Tibial nerve (tissue), 4 donors: ENCODE data around the gene SERPINB11.

Source experiments
- EP300 ChIP-seq, 2 donors: sonication (generic); formaldehyde crosslinking; IDR thresholded peaks; one replicate each; pipeline ENCODE4 v1.6.1; 2017; ENCODE audit warnings: antibody characterized with exemption in 2 of 2, mild to moderate bottlenecking in 1 of 2
- POLR2A ChIP-seq, 2 donors: fragments of 450-650 bp; IDR thresholded peaks; one replicate each; pipeline ENCODE4 v1.6.1; 2017; ENCODE audit warnings: antibody characterized with exemption in 2 of 2, mild to moderate bottlenecking in 2 of 2, moderate library complexity in 2 of 2
- TF ChIP-seq, protein P1 (sequence below), 5 experiments: fragments of 200-600 bp in 3 of 5; fragments of 450-650 bp in 2 of 5; sonication (generic) in 3 of 5; IDR thresholded peaks; one replicate each; pipeline ENCODE4 v1.5.1; 2016 to 2019; ENCODE audit warnings: antibody characterized with exemption in 5 of 5, mild to moderate bottlenecking in 3 of 5, moderate library complexity in 2 of 5

- TF ChIP-seq, protein P1, sequence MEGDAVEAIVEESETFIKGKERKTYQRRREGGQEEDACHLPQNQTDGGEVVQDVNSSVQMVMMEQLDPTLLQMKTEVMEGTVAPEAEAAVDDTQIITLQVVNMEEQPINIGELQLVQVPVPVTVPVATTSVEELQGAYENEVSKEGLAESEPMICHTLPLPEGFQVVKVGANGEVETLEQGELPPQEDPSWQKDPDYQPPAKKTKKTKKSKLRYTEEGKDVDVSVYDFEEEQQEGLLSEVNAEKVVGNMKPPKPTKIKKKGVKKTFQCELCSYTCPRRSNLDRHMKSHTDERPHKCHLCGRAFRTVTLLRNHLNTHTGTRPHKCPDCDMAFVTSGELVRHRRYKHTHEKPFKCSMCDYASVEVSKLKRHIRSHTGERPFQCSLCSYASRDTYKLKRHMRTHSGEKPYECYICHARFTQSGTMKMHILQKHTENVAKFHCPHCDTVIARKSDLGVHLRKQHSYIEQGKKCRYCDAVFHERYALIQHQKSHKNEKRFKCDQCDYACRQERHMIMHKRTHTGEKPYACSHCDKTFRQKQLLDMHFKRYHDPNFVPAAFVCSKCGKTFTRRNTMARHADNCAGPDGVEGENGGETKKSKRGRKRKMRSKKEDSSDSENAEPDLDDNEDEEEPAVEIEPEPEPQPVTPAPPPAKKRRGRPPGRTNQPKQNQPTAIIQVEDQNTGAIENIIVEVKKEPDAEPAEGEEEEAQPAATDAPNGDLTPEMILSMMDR (IDR thresholded peaks at IDR 0.05): no peak
- no peak for TF ChIP-seq POLR2A (IDR thresholded peaks at IDR 0.05)
- TF ChIP-seq EP300 (IDR thresholded peaks at IDR 0.05): no peak
Observed at GRCh38 chr18:63741769-63742168, 39.0 kb downstream of the SERPINB11 start.
